CD4-positive, alpha-beta T cell (primary cell): ENCODE data around the gene TNS3. TPM values are rescaled to one million over a fixed set of nuclear protein-coding genes. Genes with fewer than 3 reads are reported as not detected.

Experiments used
- ATAC-seq: fragments of 200-7000 bp; cut with Tn5 transposase; one replicate; pipeline ENCODE4 v1.10.0; 2022; ENCODE audit warnings: mild to moderate bottlenecking; ENCODE audit not compliant: poor library complexity
- CTCF ChIA-PET: fragments of 350-600 bp; sonication (Branson Sonifier 250); formaldehyde crosslinking; loops from one replicate; lab custom pipeline; 2021; ENCODE audit warnings: antibody characterized with exemption, inconsistent platforms; lab: Charles Lee
- POLR2A ChIA-PET: fragments of 350-600 bp; sonication (Branson Sonifier 250); formaldehyde crosslinking; loops from one replicate; lab custom pipeline; 2021; ENCODE audit warnings: antibody characterized with exemption, inconsistent platforms; lab: Charles Lee
- DNase-seq, 14 experiments: peaks; one replicate each; pipeline ENCODE4 v3.0.0-alpha.2; 2013 to 2020; ENCODE audit warnings: mixed read lengths in 2 of 14
- H3K27ac ChIP-seq, 2 donors: one replicate each; pipeline versions ENCODE4 v1.5.1 to v1.7.0; 2013; ENCODE audit warnings: low read length in 2 of 2, low read depth in 1 of 2, mild to moderate bottlenecking in 1 of 2
- H3K27me3 ChIP-seq, 2 experiments: 1 replicate in 1 of 2; 2 replicates in 1 of 2; pipeline versions ENCODE4 v1.6.1 to v1.7.0; 2013; ENCODE audit warnings: low read length in 2 of 2, control low read depth in 1 of 2, mild to moderate bottlenecking in 1 of 2, moderate library complexity in 1 of 2; ENCODE audit not compliant: insufficient read depth in 2 of 2, control insufficient read depth in 1 of 2
- H3K36me3 ChIP-seq: one replicate; pipeline ENCODE4 v1.6.1; 2013; ENCODE audit warnings: low read length, control low read depth; ENCODE audit not compliant: insufficient read depth
- H3K4me1 ChIP-seq: one replicate; pipeline ENCODE4 v1.6.1; 2013; ENCODE audit warnings: low read length, control low read depth; ENCODE audit not compliant: insufficient read depth
- H3K4me3 ChIP-seq: one replicate; pipeline ENCODE4 v1.5.1; 2013; ENCODE audit warnings: mild to moderate bottlenecking, low read length, moderate library complexity
- H3K9me3 ChIP-seq, 2 experiments: 1 replicate in 1 of 2; 2 replicates in 1 of 2; pipeline versions ENCODE4 v1.6.1 to v1.7.0; 2013; ENCODE audit warnings: low read length in 2 of 2, mild to moderate bottlenecking in 2 of 2, control low read depth in 1 of 2, moderate library complexity in 1 of 2; ENCODE audit not compliant: control insufficient read depth in 1 of 2, insufficient read depth in 1 of 2
- H3K27ac Mint-ChIP-seq: one replicate; pipeline ENCODE4 v1.8.0; 2020; ENCODE audit warnings: mixed read lengths
- H3K27me3 Mint-ChIP-seq: one replicate; pipeline ENCODE4 v1.8.0; 2021; ENCODE audit warnings: mixed read lengths
- H3K36me3 Mint-ChIP-seq: one replicate; pipeline ENCODE4 v1.8.0; 2021; ENCODE audit warnings: low read depth, mixed read lengths
- H3K4me1 Mint-ChIP-seq: one replicate; pipeline ENCODE4 v1.8.0; 2021; ENCODE audit warnings: low read depth, mixed read lengths
- H3K4me3 Mint-ChIP-seq: one replicate; pipeline ENCODE4 v1.8.0; 2020; ENCODE audit warnings: mild to moderate bottlenecking, mixed read lengths
- H3K9me3 Mint-ChIP-seq: one replicate; pipeline ENCODE4 v1.8.0; 2020; ENCODE audit warnings: mixed read lengths
- intact Hi-C, 2 experiments: fragments of 100-400 bp; cut with DNase I in 1 of 2; cut with micrococcal nuclease in 1 of 2; formaldehyde crosslinking; loops; one replicate each; pipeline versions ENCODE4 v1.15.1 to v1.9.0; 2023 to 2025; cut with DNase I, micrococcal nuclease
- total RNA-seq, 174 experiments: library from RNA in 2 of 174; stranded (reverse) in 2 of 174; gene quantifications; one replicate each; pipeline ENCODE4 v1.2.3 and lab custom pipeline; 2021 to 2026
- TF ChIP-seq, protein P1 (sequence below): fragments of 200-600 bp; IDR thresholded peaks from one replicate; pipeline ENCODE4 v1.8.0; 2022; ENCODE audit warnings: antibody characterized with exemption, mild to moderate bottlenecking

Gene TNS3
- total RNA-seq, 2 experiments from 2014 or later, result 0.16 to 0.47 TPM

DNA sequence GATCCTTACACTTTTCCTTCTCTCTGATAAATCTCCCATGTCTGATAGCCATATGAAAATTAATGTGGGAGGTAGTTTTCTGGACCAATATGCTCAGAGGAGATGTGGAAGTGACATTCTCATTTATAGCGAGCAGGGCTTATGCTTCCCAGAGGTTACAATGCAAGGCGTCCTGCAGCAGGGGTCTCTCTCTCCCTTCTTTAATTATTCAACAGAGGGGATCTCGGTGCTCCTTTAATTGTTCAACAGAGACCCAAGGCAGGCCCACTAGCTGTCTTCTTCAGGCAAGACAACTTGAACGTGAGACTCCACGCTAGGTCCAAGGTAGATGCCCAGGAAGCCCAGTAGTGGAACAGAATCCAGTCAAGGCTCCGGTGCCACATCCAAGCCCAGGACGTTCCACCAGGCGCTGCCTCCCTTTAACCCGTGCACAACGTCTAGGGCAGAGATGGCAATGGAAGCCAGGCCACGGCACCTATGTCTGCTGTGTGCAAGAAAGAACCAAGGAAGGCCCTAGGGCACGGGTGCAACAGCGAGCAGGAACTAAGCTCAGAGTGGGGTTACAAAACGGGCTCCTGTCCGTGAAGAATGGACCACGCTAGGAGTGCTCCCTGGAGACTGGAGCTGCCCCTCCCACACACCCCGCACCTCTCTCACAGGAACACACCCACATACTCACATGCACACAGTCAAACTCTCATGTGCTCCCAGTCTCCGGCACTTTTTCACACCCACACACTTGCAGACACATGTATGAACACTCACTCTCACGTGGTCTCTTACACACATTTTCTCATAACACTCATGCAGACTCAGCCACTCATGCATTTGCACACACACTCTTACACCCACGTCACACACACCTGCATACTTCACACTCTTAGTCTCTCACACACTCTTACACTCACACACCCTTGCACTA lies 230.4 kb downstream of the TNS3 start:
- H3K36me3 Mint-ChIP-seq, result no peaks in the 10 kb centered on the region
- Histone ChIP-seq H3K4me3 (no peak overlapping the region), H3K36me3 (no peaks in the 10 kb centered on the region), H3K9me3 (peaks cover 0 to 9% of the 10 kb centered on the region in 2 experiments), H3K27me3 (no peaks in the 10 kb centered on the region), H3K4me1 (no peaks in the 10 kb centered on the region), H3K27ac (no peak overlapping the region)
- ChIA-PET POLR2A (no interaction called here), CTCF (no interaction called here)
- no peaks in the 10 kb centered on the region for H3K9me3 Mint-ChIP-seq
- no peak overlapping the region for H3K27ac Mint-ChIP-seq
- TF ChIP-seq, protein P1, sequence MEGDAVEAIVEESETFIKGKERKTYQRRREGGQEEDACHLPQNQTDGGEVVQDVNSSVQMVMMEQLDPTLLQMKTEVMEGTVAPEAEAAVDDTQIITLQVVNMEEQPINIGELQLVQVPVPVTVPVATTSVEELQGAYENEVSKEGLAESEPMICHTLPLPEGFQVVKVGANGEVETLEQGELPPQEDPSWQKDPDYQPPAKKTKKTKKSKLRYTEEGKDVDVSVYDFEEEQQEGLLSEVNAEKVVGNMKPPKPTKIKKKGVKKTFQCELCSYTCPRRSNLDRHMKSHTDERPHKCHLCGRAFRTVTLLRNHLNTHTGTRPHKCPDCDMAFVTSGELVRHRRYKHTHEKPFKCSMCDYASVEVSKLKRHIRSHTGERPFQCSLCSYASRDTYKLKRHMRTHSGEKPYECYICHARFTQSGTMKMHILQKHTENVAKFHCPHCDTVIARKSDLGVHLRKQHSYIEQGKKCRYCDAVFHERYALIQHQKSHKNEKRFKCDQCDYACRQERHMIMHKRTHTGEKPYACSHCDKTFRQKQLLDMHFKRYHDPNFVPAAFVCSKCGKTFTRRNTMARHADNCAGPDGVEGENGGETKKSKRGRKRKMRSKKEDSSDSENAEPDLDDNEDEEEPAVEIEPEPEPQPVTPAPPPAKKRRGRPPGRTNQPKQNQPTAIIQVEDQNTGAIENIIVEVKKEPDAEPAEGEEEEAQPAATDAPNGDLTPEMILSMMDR, result no peak
- H3K4me3 Mint-ChIP-seq, result no peak overlapping the region
- H3K27me3 Mint-ChIP-seq, result no peaks in the 10 kb centered on the region
- no peaks in the 10 kb centered on the region for H3K4me1 Mint-ChIP-seq
- no peak for DNase-seq
- intact Hi-C loops, result no loop called here
- no peak for ATAC-seq

DNA sequence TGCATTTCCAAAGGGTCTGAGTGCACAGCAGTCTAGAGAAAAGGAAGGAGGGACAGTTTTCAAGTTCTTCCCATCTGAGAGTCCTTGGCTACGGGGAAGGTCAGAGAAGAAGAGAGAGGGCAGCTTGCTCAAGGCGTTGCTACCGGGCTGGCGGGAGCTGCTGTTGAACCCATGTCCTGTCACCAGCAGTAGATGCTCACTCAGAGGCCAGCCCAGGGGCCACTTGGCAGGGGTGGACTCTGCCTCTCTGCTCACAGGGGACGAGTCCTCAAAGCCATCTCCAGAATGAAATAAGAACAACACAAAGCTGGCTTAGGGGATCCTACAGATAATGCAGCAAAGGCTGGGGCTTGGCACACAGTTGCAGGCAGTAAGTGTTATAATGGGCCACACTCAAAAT lies 231.5 kb downstream of the TNS3 start:
- CTCF ChIA-PET, result no interaction called here

GRCh38 chr7:47349401-47349800 lies 232.5 kb downstream of the TNS3 start:
- Mint-ChIP-seq H3K4me1 (no peaks in the 10 kb centered on the region), H3K9me3 (no peaks in the 10 kb centered on the region), H3K4me3 (no peak overlapping the region), H3K27ac (no peak overlapping the region), H3K27me3 (no peaks in the 10 kb centered on the region), H3K36me3 (no peaks in the 10 kb centered on the region)
- H3K4me1 ChIP-seq, result no peaks in the 10 kb centered on the region
- H3K9me3 ChIP-seq, result peaks cover 0 to 10% of the 10 kb centered on the region in 2 experiments
- H3K27ac ChIP-seq, result no peak overlapping the region
- TF ChIP-seq, protein P1, result no peak
- ATAC-seq (no peak), DNase-seq (no peak)
- intact Hi-C loops, result no loop called here
- no peaks in the 10 kb centered on the region for H3K27me3 ChIP-seq
- POLR2A ChIA-PET, result no interaction called here
- no peak overlapping the region for H3K4me3 ChIP-seq
- CTCF ChIA-PET, result no interaction called here
- no peaks in the 10 kb centered on the region for H3K36me3 ChIP-seq

More for the DNA sequence above, 231.5 kb downstream of the TNS3 start:
- Mint-ChIP-seq H3K36me3 (no peaks in the 10 kb centered on the region), H3K9me3 (no peaks in the 10 kb centered on the region), H3K27ac (no peak overlapping the region), H3K4me1 (no peaks in the 10 kb centered on the region), H3K27me3 (no peaks in the 10 kb centered on the region), H3K4me3 (no peak overlapping the region)
- H3K9me3 ChIP-seq, result peaks cover 0 to 15% of the 10 kb centered on the region in 2 experiments
- H3K27ac ChIP-seq, result no peak overlapping the region
- intact Hi-C loops, result no loop called here
- H3K4me1 ChIP-seq, result no peaks in the 10 kb centered on the region
- no peak for ATAC-seq
- no peaks in the 10 kb centered on the region for H3K36me3 ChIP-seq
- no peaks in the 10 kb centered on the region for H3K27me3 ChIP-seq
- H3K4me3 ChIP-seq, result no peak overlapping the region
- TF ChIP-seq, protein P1, result no peak
- DNase-seq, result no peak
- POLR2A ChIA-PET, result no interaction called here
